Measurements from ENCODE around the gene EIF4EBP3.

DNA sequence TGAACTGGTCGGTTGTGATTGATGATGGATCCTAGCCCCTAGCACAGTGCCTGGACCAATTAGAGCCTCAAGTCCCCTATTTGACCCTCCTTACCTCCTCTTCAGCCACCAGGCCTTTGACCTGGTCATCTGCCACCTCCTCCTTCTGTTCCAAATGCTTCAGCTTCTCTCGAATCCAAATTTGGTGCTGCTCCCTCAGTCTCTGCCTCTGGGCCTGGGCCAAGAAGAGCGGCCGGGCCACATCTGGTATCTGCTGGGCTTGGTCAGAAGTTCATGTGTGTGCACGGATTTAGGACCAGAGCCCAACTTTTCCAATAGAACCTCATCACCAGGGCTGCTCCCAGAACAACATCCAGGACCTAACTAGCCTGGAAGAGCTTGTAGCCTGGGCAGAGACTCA lies 23.6 kb downstream of the EIF4EBP3 start:
- TF ChIP-seq, protein P1, sequence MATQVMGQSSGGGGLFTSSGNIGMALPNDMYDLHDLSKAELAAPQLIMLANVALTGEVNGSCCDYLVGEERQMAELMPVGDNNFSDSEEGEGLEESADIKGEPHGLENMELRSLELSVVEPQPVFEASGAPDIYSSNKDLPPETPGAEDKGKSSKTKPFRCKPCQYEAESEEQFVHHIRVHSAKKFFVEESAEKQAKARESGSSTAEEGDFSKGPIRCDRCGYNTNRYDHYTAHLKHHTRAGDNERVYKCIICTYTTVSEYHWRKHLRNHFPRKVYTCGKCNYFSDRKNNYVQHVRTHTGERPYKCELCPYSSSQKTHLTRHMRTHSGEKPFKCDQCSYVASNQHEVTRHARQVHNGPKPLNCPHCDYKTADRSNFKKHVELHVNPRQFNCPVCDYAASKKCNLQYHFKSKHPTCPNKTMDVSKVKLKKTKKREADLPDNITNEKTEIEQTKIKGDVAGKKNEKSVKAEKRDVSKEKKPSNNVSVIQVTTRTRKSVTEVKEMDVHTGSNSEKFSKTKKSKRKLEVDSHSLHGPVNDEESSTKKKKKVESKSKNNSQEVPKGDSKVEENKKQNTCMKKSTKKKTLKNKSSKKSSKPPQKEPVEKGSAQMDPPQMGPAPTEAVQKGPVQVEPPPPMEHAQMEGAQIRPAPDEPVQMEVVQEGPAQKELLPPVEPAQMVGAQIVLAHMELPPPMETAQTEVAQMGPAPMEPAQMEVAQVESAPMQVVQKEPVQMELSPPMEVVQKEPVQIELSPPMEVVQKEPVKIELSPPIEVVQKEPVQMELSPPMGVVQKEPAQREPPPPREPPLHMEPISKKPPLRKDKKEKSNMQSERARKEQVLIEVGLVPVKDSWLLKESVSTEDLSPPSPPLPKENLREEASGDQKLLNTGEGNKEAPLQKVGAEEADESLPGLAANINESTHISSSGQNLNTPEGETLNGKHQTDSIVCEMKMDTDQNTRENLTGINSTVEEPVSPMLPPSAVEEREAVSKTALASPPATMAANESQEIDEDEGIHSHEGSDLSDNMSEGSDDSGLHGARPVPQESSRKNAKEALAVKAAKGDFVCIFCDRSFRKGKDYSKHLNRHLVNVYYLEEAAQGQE (IDR thresholded peaks at IDR 0.05; ENCODE audit: insufficient read depth in 1 of 2, low read depth in 2 of 2, low read length in 2 of 2), result no peak
- TF ChIP-seq POLR2AphosphoS5 (IDR thresholded peaks at IDR 0.05; ENCODE audit: low read depth, low read length) (no peak), TAF1 (IDR thresholded peaks at IDR 0.05; ENCODE audit: borderline replicate concordance, insufficient read depth, low read length) (no peak), SIN3A (IDR thresholded peaks at IDR 0.05; ENCODE audit: borderline replicate concordance, insufficient read depth, low read length) (no peak), FOXP2 (optimal IDR thresholded peaks at IDR 0.05; ENCODE audit: borderline replicate concordance, extremely low read depth, extremely low read length, insufficient read depth) (no peak)

Measured in PFSK-1 (cell line).